Lower leg skin (tissue), 3 donors: Measurements from ENCODE around the gene IRF1.

Source experiments
- CTCF ChIP-seq, 3 donors: fragments of 450-650 bp; IDR thresholded peaks; one replicate each; pipeline ENCODE4 v1.5.1; 2016; ENCODE audit warnings: antibody characterized with exemption in 3 of 3, mild to moderate bottlenecking in 3 of 3, moderate library complexity in 2 of 3
- POLR2A ChIP-seq, 2 donors: fragments of 450-650 bp; IDR thresholded peaks; one replicate each; pipeline ENCODE4 v1.6.1; 2016 to 2017; ENCODE audit warnings: antibody characterized with exemption in 2 of 2, mild to moderate bottlenecking in 1 of 2, moderate library complexity in 1 of 2

GRCh38 chr5:132530946-132531345 is 40.4 kb upstream of the IRF1 start:
- TF ChIP-seq CTCF (IDR thresholded peaks at IDR 0.05) (no peak), POLR2A (IDR thresholded peaks at IDR 0.05) (no peak)
